ENCODE results near the gene PPP3R1. TPM values are rescaled to one million over a fixed set of nuclear protein-coding genes. Genes with fewer than 3 reads are reported as not detected.

PPP3R1 gene
- total RNA-seq, 1 experiment from 2014 or later, result 21.7 TPM

GRCh38 chr2:68238955-68239822, 13.1 kb downstream of the PPP3R1 start:
- DNase-seq (ENCODE audit: low read depth), result no peak
- in situ Hi-C loops (cut with HindIII; ENCODE audit: low pct_unique_long_range_greater_than_20kb, low sequenced_read_pairs), result no loop called here

GRCh38 chr2:68237976-68238580, 14.3 kb downstream of the PPP3R1 start:
- no peak for DNase-seq (ENCODE audit: low read depth)
- in situ Hi-C loops (cut with HindIII; ENCODE audit: low pct_unique_long_range_greater_than_20kb, low sequenced_read_pairs), result no loop called here

DNA sequence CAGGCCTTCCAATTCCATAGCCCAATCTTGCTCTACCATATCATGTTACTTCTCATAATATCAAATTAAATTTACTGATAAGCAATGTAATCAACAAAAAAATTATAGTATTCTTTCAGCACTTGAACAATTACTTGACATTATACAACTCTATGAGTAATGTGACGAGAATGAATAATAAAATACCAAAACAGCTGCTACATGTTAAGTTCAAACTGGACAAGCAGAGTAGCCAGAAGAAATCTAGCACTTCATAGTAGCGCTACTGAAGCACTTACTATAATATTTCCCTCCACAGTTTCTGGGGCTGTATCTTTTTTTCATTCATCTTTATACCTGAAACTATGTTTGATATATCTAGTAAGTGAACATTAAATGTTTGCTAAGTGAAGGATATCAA, 14.9 kb downstream of the PPP3R1 start:
- in situ Hi-C loops (cut with HindIII; ENCODE audit: low pct_unique_long_range_greater_than_20kb, low sequenced_read_pairs), result no loop called here
- DNase-seq (ENCODE audit: low read depth), result no peak

- no peak for DNase-seq (ENCODE audit: low read depth)
- in situ Hi-C loops (cut with HindIII; ENCODE audit: low pct_unique_long_range_greater_than_20kb, low sequenced_read_pairs), result no loop called here
These were observed 15.5 kb downstream of the PPP3R1 start for GRCh38 chr2:68236876-68237275.

GRCh38 chr2:68236103-68236734, 16.1 kb downstream of the PPP3R1 start:
- in situ Hi-C loops (cut with HindIII; ENCODE audit: low pct_unique_long_range_greater_than_20kb, low sequenced_read_pairs), result no loop called here
- no peak for DNase-seq (ENCODE audit: low read depth)

GRCh38 chr2:68235090-68235489, 17.2 kb downstream of the PPP3R1 start:
- no peak for DNase-seq (ENCODE audit: low read depth)
- in situ Hi-C loops (cut with HindIII; ENCODE audit: low pct_unique_long_range_greater_than_20kb, low sequenced_read_pairs), result no loop called here

DNA sequence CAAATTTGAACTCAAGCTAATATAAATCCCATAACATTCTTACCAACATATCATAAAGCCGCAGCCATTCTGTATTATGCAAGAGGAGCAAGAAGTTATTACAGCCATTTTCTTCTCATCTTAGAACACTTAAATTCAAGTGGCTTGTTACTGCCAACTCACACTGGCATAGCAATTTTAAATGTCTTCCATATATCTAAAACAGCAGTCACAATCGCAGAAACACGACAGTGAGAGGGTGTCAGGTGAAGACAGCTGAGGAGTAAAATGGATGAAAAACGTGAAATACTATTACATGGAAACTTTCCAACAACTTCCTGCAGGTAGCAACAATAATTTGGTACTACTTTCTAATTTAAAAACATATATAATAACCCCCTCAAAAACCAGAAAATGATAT, 17.9 kb downstream of the PPP3R1 start:
- in situ Hi-C loops (cut with HindIII; ENCODE audit: low pct_unique_long_range_greater_than_20kb, low sequenced_read_pairs), result no loop called here

GRCh38 chr2:68231061-68231372, 21.3 kb downstream of the PPP3R1 start:
- no peak for DNase-seq (ENCODE audit: low read depth)
- in situ Hi-C loops (cut with HindIII; ENCODE audit: low pct_unique_long_range_greater_than_20kb, low sequenced_read_pairs), result no loop called here

More for the DNA sequence above, 17.9 kb downstream of the PPP3R1 start:
- DNase-seq (ENCODE audit: low read depth), result no peak

DNA sequence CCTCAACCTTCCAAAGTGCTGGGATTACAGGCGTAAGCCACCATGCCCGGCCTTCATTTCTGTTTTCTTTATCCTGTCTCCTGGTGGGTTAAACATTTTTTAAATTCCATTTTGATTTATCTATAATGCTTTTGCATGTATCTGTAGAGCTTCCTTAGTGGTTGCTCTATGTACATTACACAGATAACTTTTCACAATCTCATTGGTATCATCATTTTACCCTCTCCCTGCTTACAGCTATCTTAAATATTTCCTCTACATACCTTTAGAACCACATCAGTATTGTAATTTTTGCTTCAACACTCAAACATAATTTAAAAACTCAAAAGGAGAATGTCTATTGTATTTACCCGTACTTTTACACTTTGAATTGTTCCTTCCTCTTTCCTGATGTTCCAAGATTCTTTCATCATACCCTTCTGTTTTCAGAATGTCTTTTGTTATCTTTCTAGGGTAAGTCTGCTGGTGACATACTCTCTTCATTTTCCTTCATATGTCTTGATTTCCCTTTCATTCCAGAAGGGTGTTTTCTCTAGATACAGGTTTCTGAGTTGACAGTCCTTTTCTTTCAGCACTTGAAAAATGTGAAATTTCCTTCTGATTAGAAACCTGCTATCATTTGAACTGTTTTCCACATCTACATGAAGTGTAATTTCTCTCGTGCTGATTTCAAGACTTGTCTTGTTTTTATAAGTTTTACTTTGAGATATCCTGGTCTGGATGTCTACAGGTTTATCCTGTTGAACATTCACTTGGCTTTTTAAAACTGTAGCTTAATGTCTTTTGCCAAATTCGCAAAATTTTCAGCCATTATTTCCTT, 21.9 kb downstream of the PPP3R1 start:
- in situ Hi-C loops (cut with HindIII; ENCODE audit: low pct_unique_long_range_greater_than_20kb, low sequenced_read_pairs), result no loop called here
- DNase-seq (ENCODE audit: low read depth), result no peak

DNA sequence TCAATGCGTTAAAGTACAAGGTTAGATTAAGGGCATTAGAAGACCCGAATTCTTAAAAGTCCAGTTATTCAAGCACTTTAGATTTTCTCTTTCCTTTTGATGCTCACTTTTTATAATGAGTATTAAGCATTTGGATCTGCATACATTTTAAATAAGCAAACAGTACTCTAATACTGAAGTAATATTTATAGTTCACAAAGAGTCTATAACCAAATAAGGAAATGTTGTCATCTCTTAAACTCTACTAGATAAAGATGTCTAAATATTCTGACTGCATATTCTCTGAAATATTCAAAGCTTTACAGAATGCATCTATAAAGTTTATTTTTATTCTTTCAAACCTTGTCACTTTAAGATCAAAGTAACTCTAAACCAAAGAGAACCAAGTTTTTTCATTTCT, 25.5 kb downstream of the PPP3R1 start:
- DNase-seq (ENCODE audit: low read depth), result no peak
- in situ Hi-C loops (cut with HindIII; ENCODE audit: low pct_unique_long_range_greater_than_20kb, low sequenced_read_pairs), result no loop called here

- DNase-seq (ENCODE audit: low read depth), result peak; percentile 43
- in situ Hi-C loops (cut with HindIII; ENCODE audit: low pct_unique_long_range_greater_than_20kb, low sequenced_read_pairs), result no loop called here
These were observed 27.2 kb downstream of the PPP3R1 start for GRCh38 chr2:68225119-68225632.

DNA sequence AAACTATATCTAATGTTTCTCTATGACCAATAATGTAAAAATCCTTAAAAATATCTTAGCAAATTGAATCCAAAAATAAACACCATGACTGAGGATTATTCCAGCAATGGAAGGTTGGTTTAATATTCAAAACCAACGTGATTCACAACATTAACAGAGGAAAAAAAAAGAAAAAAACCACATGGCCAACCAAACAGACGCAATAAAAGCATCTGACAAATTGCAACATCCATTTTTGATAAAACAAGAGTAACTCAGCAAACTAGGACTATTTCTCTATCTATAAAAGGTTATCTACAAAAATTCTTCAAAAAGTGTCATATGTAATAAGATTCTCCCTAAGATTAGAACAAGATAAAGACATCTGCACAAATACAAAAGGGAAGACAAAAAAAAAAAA, 28.9 kb downstream of the PPP3R1 start:
- DNase-seq (ENCODE audit: low read depth), result no peak
- in situ Hi-C loops (cut with HindIII; ENCODE audit: low pct_unique_long_range_greater_than_20kb, low sequenced_read_pairs), result no loop called here

DNA sequence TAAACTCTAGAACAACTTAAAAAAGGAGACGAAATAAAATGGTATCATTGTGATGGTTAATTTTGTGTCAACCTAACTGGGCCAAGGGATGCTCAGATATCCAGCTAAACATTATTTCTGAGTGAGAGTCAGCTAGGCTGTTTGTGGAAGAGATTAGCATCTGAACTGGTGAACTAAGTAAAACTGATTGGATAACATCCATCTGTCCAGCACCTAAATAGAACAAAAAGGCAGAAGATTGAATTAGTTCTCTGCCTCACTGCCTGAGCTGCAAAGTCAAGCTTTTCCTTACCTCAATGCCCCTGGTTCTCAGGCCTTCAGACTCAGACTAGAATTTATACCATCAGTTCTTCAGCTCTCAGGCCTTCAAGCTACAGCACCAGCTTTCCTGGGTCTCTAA, 30.0 kb downstream of the PPP3R1 start:
- no peak for DNase-seq (ENCODE audit: low read depth)
- in situ Hi-C loops (cut with HindIII; ENCODE audit: low pct_unique_long_range_greater_than_20kb, low sequenced_read_pairs), result no loop called here

GRCh38 chr2:68218343-68218901, 33.9 kb downstream of the PPP3R1 start:
- peak; percentile 28 for DNase-seq (ENCODE audit: low read depth)
- in situ Hi-C loops (cut with HindIII; ENCODE audit: low pct_unique_long_range_greater_than_20kb, low sequenced_read_pairs), result no loop called here

DNA sequence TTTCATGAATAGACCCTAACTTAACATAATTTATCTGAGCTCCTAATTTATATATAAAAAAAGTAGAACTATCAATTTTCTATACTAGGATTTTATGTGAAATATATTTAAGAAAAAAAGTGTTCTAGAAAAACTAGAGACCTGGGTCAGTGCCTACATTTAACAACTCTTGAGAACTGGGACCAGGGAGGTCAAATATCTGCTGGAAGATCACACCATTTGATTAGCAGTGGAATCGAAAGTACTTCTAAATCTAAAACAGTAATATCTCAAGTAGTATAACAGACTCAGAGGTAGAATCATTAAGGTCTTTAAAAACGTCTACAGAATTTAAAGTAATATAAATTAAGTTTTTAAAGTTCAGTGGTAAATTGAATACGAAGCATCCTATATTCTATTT, 34.6 kb downstream of the PPP3R1 start:
- no peak for DNase-seq (ENCODE audit: low read depth)
- in situ Hi-C loops (cut with HindIII; ENCODE audit: low pct_unique_long_range_greater_than_20kb, low sequenced_read_pairs), result no loop called here

- in situ Hi-C loops (cut with HindIII; ENCODE audit: low pct_unique_long_range_greater_than_20kb, low sequenced_read_pairs), result no loop called here
- no peak for DNase-seq (ENCODE audit: low read depth)
These were observed 35.6 kb downstream of the PPP3R1 start for GRCh38 chr2:68216454-68217310.

GRCh38 chr2:68214381-68214780, 38.0 kb downstream of the PPP3R1 start:
- in situ Hi-C loops (cut with HindIII; ENCODE audit: low pct_unique_long_range_greater_than_20kb, low sequenced_read_pairs), result no loop called here
- no peak for DNase-seq (ENCODE audit: low read depth)
